Stomach smooth muscle (tissue), 2 donors: ENCODE results near the gene CA10.

Experiments
- H3K27ac ChIP-seq: one replicate; pipeline ENCODE4 v1.7.0; 2013; ENCODE audit warnings: mild to moderate bottlenecking, low read length, inconsistent platforms
- H3K27me3 ChIP-seq, 2 donors: one replicate each; pipeline ENCODE4 v1.7.0; 2013; ENCODE audit warnings: low read length in 2 of 2; ENCODE audit not compliant: insufficient read depth in 2 of 2, control insufficient read depth in 1 of 2
- H3K36me3 ChIP-seq, 2 donors: one replicate each; pipeline ENCODE4 v1.7.0; 2013; ENCODE audit warnings: low read length in 2 of 2; ENCODE audit not compliant: control insufficient read depth in 2 of 2, insufficient read depth in 2 of 2
- H3K4me1 ChIP-seq: one replicate; pipeline ENCODE4 v1.7.0; 2013; ENCODE audit warnings: low read length; ENCODE audit not compliant: control insufficient read depth, insufficient read depth
- H3K4me3 ChIP-seq, 2 donors: one replicate each; pipeline ENCODE4 v1.7.0; 2013; ENCODE audit warnings: low read length in 2 of 2
- H3K9ac ChIP-seq, 2 donors: one replicate each; pipeline ENCODE4 v1.7.0; 2013; ENCODE audit warnings: low read length in 2 of 2, mild to moderate bottlenecking in 1 of 2
- H3K9me3 ChIP-seq, 2 donors: one replicate each; pipeline ENCODE4 v1.7.0; 2013; ENCODE audit warnings: low read length in 2 of 2; ENCODE audit not compliant: control insufficient read depth in 2 of 2
- donor health status: healthy.
- donor health status: Pancreatic carcinoma.

CA10 gene

DNA sequence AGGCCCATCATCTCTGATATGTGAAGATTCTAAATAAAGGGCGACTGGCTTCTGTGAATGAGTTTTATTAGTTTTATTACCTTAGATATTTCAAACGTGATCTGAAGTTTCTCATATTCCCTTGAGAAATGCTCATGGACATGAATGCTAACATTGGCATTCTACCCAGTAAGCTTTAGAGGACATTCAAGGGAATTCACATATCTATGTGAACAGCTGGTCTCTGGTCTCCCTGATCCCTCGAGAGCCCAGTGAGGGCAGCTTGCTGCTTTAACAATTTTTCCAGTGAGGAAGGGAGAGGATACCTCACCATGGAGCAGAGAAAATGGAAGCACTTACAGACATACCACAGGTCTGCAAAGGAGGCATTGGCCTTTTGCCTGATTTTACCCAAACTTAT, 312.7 kb downstream of the CA10 start:
- Histone ChIP-seq H3K4me3 (no peak overlapping the region), H3K9me3 (no peaks in the 10 kb centered on the region), H3K27ac (no peak overlapping the region), H3K4me1 (no peaks in the 10 kb centered on the region), H3K27me3 (peaks cover 0 to 2% of the 10 kb centered on the region in 2 donors), H3K36me3 (no peaks in the 10 kb centered on the region), H3K9ac (no peak overlapping the region)

DNA sequence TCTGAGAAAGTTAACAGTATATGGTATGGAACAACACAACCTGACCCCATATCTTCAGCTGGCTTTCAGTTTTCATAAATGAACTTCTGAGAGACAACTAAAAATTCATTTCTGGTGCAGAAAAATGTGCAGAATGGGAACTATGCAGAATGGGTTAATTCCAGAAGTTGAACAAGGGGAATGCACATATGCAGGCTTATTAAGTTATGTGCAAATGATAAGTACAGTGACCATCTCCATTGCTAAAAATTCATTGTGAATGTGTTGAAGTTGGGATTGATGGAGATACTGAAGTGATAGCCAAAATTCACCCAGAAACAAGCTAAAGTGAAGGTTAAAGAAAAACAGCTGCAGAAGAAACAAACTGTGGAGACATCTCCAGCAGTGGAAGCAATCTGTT, 315.8 kb downstream of the CA10 start:
- Histone ChIP-seq H3K36me3 (no peaks in the 10 kb centered on the region), H3K4me3 (no peak overlapping the region), H3K27me3 (peaks cover 0 to 2% of the 10 kb centered on the region in 2 donors), H3K27ac (no peak overlapping the region), H3K4me1 (no peaks in the 10 kb centered on the region), H3K9ac (no peak overlapping the region), H3K9me3 (no peaks in the 10 kb centered on the region)

DNA sequence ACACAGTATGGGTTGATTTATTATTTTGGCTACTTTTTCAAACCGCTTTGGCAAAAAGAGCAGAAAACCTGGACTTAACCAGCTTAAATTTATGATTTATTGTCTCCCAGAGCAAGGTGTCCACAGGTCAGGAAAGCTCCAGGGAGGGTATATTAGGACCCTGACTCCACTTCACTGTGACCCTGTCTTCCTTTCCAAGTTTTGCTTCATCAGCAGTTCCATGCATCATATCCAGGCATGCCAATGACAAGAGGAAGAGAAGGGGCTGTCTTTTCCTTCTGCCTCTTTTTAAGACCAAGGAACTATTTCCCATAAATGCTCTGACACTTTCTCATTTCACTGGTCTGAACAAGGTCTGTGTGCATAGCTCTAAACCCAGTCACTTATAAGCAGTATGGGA, 316.8 kb downstream of the CA10 start:
- H3K9ac ChIP-seq: no peak overlapping the region
- no peaks in the 10 kb centered on the region for H3K9me3 ChIP-seq
- H3K4me3 ChIP-seq: no peak overlapping the region
- H3K4me1 ChIP-seq: no peaks in the 10 kb centered on the region
- no peak overlapping the region for H3K27ac ChIP-seq
- no peaks in the 10 kb centered on the region for H3K36me3 ChIP-seq
- H3K27me3 ChIP-seq: peaks cover 0 to 2% of the 10 kb centered on the region in 2 donors

DNA sequence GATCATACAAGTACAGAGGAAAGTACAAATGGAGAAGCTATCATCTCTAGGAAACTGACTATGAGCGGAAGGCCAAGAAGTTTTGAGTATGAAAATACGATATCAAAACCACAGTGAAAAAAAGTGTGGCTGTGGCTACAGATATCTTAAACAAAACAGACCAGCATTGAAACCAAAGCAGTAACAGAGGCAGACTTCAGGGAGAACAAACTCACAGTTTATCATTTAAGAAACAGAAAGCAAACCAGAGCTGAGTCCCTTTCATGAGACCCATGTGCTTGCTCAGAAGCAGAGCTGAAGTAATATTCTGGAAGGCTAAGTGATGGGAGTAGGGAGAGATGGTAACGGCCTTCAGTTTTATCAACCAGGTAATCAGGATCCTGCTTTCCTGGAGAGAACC, 317.8 kb downstream of the CA10 start:
- H3K9ac ChIP-seq: no peak overlapping the region
- no peaks in the 10 kb centered on the region for H3K9me3 ChIP-seq
- no peaks in the 10 kb centered on the region for H3K36me3 ChIP-seq
- no peak overlapping the region for H3K27ac ChIP-seq
- no peak overlapping the region for H3K4me3 ChIP-seq
- H3K4me1 ChIP-seq: no peaks in the 10 kb centered on the region
- H3K27me3 ChIP-seq: peaks cover 0 to 2% of the 10 kb centered on the region in 2 donors

DNA sequence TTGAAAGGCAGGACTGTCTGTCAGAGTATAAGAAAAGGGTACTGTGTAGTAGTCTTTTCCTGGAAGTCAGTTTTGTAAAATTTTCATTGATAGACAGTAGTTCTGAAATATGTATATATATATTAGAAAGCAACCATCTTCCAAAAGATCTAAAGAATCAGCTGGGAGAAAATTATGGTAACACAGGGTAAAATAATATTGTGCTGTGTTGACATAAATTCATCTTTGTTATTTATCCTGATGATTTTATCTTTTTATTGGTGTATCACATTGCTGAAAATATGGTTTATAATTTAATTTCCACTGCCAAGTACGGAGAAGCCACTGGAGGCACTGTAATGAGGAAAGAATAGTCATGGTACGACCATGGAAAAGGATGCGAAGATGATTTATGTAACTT, 324.9 kb downstream of the CA10 start:
- no peak overlapping the region for H3K9ac ChIP-seq
- no peak overlapping the region for H3K27ac ChIP-seq
- no peaks in the 10 kb centered on the region for H3K36me3 ChIP-seq
- H3K27me3 ChIP-seq: no peaks in the 10 kb centered on the region
- no peak overlapping the region for H3K4me3 ChIP-seq
- H3K4me1 ChIP-seq: no peaks in the 10 kb centered on the region
- H3K9me3 ChIP-seq: no peaks in the 10 kb centered on the region

DNA sequence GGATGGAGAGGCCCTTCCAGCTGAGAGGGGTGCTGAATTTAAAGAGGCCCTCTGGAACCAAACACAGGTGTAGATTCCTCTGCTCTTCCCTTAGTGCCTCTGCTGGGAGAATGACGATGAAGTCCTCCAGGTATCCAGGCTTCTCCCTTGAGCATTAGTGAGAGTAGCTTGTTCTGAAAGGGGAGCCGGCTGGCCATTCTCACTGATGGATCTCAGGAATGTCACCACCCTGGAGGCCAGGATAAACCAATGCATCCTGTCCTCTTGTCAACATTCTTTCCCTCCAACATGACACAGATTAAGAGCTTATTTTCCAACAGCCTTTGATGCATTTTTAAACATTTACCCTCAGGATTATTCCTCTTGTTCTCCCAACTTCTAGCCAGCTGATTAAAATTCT, 325.5 kb downstream of the CA10 start:
- Histone ChIP-seq H3K27me3 (no peaks in the 10 kb centered on the region), H3K9me3 (no peaks in the 10 kb centered on the region), H3K9ac (no peak overlapping the region), H3K4me1 (no peaks in the 10 kb centered on the region), H3K36me3 (no peaks in the 10 kb centered on the region), H3K4me3 (no peak overlapping the region), H3K27ac (no peak overlapping the region)

DNA sequence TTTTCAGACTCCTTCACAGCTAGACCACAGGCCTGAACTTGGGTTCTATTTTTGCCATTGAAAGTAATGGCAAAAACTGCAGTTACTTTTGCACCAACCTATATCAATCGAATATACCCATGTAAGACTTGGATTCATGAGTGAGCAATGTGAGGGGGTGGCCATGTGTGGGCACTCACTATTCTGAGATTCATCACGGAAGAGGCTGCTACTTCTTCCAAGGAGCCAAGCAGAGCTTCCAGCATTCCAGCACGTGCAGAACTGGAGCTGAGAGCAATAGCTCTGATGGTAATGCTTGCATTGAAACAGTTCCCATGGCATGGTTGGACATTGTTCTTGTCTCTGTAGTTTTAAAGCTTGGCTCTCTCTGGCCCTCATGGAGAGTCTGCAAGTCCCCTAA, 327.6 kb downstream of the CA10 start:
- H3K4me3 ChIP-seq: no peak overlapping the region
- H3K27me3 ChIP-seq: no peaks in the 10 kb centered on the region
- no peaks in the 10 kb centered on the region for H3K36me3 ChIP-seq
- no peaks in the 10 kb centered on the region for H3K4me1 ChIP-seq
- H3K9me3 ChIP-seq: no peaks in the 10 kb centered on the region
- H3K9ac ChIP-seq: no peak overlapping the region
- H3K27ac ChIP-seq: no peak overlapping the region

DNA sequence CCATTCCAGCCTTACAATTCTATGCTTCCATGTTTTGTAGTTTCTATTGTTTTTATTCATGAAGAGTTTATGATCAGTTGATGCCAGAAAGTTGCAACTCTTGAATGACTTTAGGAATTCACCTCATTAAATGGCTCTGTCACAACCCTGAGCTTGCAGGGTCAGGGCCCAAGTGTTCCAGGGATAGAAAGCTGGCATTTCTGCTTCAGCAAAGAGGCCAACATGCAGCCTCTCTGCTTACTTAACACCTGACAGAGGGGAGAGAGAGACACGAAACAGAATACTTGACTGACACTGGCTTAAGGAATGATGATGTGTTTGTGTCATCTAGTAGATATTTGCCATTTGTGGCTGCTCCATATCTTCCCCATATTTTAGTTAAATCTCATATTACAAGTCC, 328.1 kb downstream of the CA10 start:
- no peak overlapping the region for H3K9ac ChIP-seq
- H3K4me3 ChIP-seq: no peak overlapping the region
- no peaks in the 10 kb centered on the region for H3K36me3 ChIP-seq
- no peaks in the 10 kb centered on the region for H3K27me3 ChIP-seq
- H3K9me3 ChIP-seq: no peaks in the 10 kb centered on the region
- no peaks in the 10 kb centered on the region for H3K4me1 ChIP-seq
- H3K27ac ChIP-seq: no peak overlapping the region

DNA sequence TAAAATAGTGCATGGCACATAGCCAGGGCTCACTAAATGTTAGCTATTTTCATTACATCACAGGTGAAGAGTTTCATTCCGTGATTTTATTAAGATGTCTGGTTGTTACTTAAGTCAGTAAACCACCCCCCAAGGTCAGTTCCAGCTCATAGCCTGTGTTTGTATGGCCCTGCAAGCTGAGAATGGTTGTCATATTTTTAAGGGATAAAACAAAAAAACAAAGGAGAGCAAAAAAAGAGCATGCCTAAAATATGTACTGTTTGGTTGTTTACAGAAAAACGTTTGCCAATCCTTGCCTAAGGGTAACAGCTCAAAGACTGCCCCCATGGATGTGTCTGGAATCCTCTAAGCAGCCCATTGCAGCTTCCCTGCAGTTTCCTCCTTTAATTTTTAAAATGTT, 329.6 kb downstream of the CA10 start:
- Histone ChIP-seq H3K27me3 (no peaks in the 10 kb centered on the region), H3K4me3 (no peak overlapping the region), H3K27ac (no peak overlapping the region), H3K9ac (no peak overlapping the region), H3K4me1 (no peaks in the 10 kb centered on the region), H3K9me3 (no peaks in the 10 kb centered on the region), H3K36me3 (no peaks in the 10 kb centered on the region)

DNA sequence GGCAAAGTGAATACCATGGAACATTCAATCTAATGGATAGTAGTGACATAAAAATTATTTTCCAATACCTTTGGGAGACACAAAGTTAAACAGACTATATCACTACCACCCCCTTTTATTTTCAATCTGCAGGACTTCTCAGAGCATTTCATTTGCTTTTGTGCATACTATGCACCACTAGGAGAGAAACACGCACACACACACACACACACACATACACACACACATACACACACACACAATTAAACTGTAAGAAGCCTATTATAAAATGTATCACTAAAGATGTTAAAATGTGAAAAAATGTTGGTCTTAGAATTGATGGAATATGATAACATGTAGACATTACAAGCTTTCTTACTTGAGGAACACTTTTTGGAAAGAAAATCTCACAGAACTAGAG, 331.4 kb downstream of the CA10 start:
- Histone ChIP-seq H3K36me3 (no peaks in the 10 kb centered on the region), H3K27ac (no peak overlapping the region), H3K4me3 (no peak overlapping the region), H3K27me3 (no peaks in the 10 kb centered on the region), H3K9ac (no peak overlapping the region), H3K9me3 (no peaks in the 10 kb centered on the region), H3K4me1 (no peaks in the 10 kb centered on the region)

DNA sequence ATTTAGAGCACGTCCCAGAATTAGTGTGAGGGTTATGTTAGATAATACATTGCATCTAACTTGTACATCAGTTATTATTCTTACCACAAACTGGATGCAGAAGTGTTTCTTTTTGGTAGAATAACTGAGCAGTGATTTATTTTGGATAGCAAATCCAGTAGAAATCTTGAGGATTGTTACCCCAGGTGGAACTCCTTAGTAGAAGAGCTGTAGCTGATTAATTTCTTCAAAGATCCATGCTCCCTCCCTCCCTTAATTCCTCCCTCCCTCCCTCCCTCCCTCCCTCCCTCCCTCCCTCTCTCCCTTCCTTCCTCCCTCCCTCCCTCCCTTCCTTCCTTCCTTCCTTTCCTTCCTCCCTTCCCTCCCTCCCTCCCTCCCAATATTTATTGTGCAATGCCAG, 337.7 kb downstream of the CA10 start:
- Histone ChIP-seq H3K4me1 (no peaks in the 10 kb centered on the region), H3K27ac (no peak overlapping the region), H3K9ac (no peak overlapping the region), H3K4me3 (no peak overlapping the region), H3K9me3 (no peaks in the 10 kb centered on the region), H3K27me3 (no peaks in the 10 kb centered on the region), H3K36me3 (no peaks in the 10 kb centered on the region)

DNA sequence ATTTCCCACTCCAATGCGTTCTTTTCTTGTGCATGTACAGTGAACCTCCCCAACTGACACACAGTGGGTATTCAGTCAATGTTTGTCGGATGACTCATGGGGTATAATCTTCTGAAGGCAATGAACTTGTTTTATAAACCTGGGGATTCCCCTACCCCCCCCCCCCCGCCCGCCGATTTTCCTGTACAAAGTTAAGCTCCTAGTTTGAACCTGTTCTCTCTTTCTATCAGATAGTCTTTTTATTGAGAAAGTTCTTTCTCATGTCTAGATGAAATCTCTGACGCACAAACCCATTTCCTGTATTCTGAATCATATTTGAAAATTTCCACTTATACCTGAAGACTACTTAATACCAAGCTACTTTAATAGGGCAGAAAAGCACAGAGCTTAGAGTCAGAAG, 338.3 kb downstream of the CA10 start:
- Histone ChIP-seq H3K36me3 (no peaks in the 10 kb centered on the region), H3K4me3 (no peak overlapping the region), H3K4me1 (no peaks in the 10 kb centered on the region), H3K9ac (no peak overlapping the region), H3K27me3 (no peaks in the 10 kb centered on the region), H3K27ac (no peak overlapping the region), H3K9me3 (no peaks in the 10 kb centered on the region)
